ENCODE results near the gene MTUS2.

Gene MTUS2

GRCh38 chr13:29304148-29304547, 484.0 kb downstream of the MTUS2 start:
- no peak for TF ChIP-seq CTCF (IDR thresholded peaks at IDR 0.05; ENCODE audit: low read depth, low read length, poor library complexity, severe bottlenecking)
- TF ChIP-seq EZH2phosphoT487 (IDR thresholded peaks at IDR 0.05; ENCODE audit: borderline replicate concordance, low read length) = no peak
- H3K9me3 ChIP-seq (ENCODE audit: control insufficient read depth, insufficient read depth, low read length) = no peaks in the 10 kb centered on the region

GRCh38 chr13:29310806-29311205, 490.7 kb downstream of the MTUS2 start:
- TF ChIP-seq CTCF (IDR thresholded peaks at IDR 0.05; ENCODE audit: low read depth, low read length, poor library complexity, severe bottlenecking) = no peak
- TF ChIP-seq EZH2phosphoT487 (IDR thresholded peaks at IDR 0.05; ENCODE audit: borderline replicate concordance, low read length) = no peak
- no peaks in the 10 kb centered on the region for H3K9me3 ChIP-seq (ENCODE audit: control insufficient read depth, insufficient read depth, low read length)
- H4K20me1 ChIP-seq (ENCODE audit: control insufficient read depth, insufficient read depth, low read depth, low read length) = no peaks in the 10 kb centered on the region
- no peak overlapping the region for H3K4me3 ChIP-seq (ENCODE audit: low read length)
- no peaks in the 10 kb centered on the region for H3K79me2 ChIP-seq (ENCODE audit: control insufficient read depth, low read length)
- H3K4me2 ChIP-seq (ENCODE audit: low read length) = no peak overlapping the region
- no peaks in the 10 kb centered on the region for H3F3A ChIP-seq (ENCODE audit: control insufficient read depth, insufficient read depth)
- H3K27ac ChIP-seq (ENCODE audit: low read depth, low read length) = no peak overlapping the region
- no peaks in the 10 kb centered on the region for H3K4me1 ChIP-seq (ENCODE audit: control insufficient read depth, low read length)
- no peaks in the 10 kb centered on the region for H3K36me3 ChIP-seq (ENCODE audit: control insufficient read depth, low read length)
- H3K9me2 ChIP-seq (replicated peaks; ENCODE audit: control insufficient read depth, low read length) = no peaks in the 10 kb centered on the region
- no peaks in the 10 kb centered on the region for H3K27me3 ChIP-seq (ENCODE audit: control insufficient read depth, low read length)

More at GRCh38 chr13:29304148-29304547, 484.0 kb downstream of the MTUS2 start:
- H3F3A ChIP-seq (ENCODE audit: control insufficient read depth, insufficient read depth) = no peaks in the 10 kb centered on the region
- H3K36me3 ChIP-seq (ENCODE audit: control insufficient read depth, low read length) = no peaks in the 10 kb centered on the region
- H3K4me3 ChIP-seq (ENCODE audit: low read length) = no peak overlapping the region
- no peak overlapping the region for H3K27ac ChIP-seq (ENCODE audit: low read depth, low read length)
- no peaks in the 10 kb centered on the region for H4K20me1 ChIP-seq (ENCODE audit: control insufficient read depth, insufficient read depth, low read depth, low read length)
- no peaks in the 10 kb centered on the region for H3K79me2 ChIP-seq (ENCODE audit: control insufficient read depth, low read length)
- H3K9me2 ChIP-seq (replicated peaks; ENCODE audit: control insufficient read depth, low read length) = no peaks in the 10 kb centered on the region
- H3K4me1 ChIP-seq (ENCODE audit: control insufficient read depth, low read length) = no peaks in the 10 kb centered on the region
- no peak overlapping the region for H3K4me2 ChIP-seq (ENCODE audit: low read length)
- no peaks in the 10 kb centered on the region for H3K27me3 ChIP-seq (ENCODE audit: control insufficient read depth, low read length)

- H3K4me1 ChIP-seq (ENCODE audit: control insufficient read depth, low read length) = no peaks in the 10 kb centered on the region
- H3K4me3 ChIP-seq (ENCODE audit: low read length) = no peak overlapping the region
- no peaks in the 10 kb centered on the region for H3K9me2 ChIP-seq (replicated peaks; ENCODE audit: control insufficient read depth, low read length)
- H3K27ac ChIP-seq (ENCODE audit: low read depth, low read length) = no peak overlapping the region
- no peaks in the 10 kb centered on the region for H4K20me1 ChIP-seq (ENCODE audit: control insufficient read depth, insufficient read depth, low read depth, low read length)
- H3F3A ChIP-seq (ENCODE audit: control insufficient read depth, insufficient read depth) = no peaks in the 10 kb centered on the region
- H3K27me3 ChIP-seq (ENCODE audit: control insufficient read depth, low read length) = no peaks in the 10 kb centered on the region
- no peaks in the 10 kb centered on the region for H3K36me3 ChIP-seq (ENCODE audit: control insufficient read depth, low read length)
- TF ChIP-seq EZH2phosphoT487 (IDR thresholded peaks at IDR 0.05; ENCODE audit: borderline replicate concordance, low read length) (no peak), CTCF (IDR thresholded peaks at IDR 0.05; ENCODE audit: low read depth, low read length, poor library complexity, severe bottlenecking) (no peak)
- H3K4me2 ChIP-seq (ENCODE audit: low read length) = no peak overlapping the region
- no peaks in the 10 kb centered on the region for H3K79me2 ChIP-seq (ENCODE audit: control insufficient read depth, low read length)
- H3K9me3 ChIP-seq (ENCODE audit: control insufficient read depth, insufficient read depth, low read length) = no peaks in the 10 kb centered on the region
Measured at GRCh38 chr13:29315847-29316246, 495.7 kb downstream of the MTUS2 start.

GRCh38 chr13:29317828-29318227, 497.7 kb downstream of the MTUS2 start:
- H3K9me3 ChIP-seq (ENCODE audit: control insufficient read depth, insufficient read depth, low read length) = no peaks in the 10 kb centered on the region
- H3K79me2 ChIP-seq (ENCODE audit: control insufficient read depth, low read length) = no peaks in the 10 kb centered on the region
- H3K4me1 ChIP-seq (ENCODE audit: control insufficient read depth, low read length) = no peaks in the 10 kb centered on the region
- no peaks in the 10 kb centered on the region for H3K9me2 ChIP-seq (replicated peaks; ENCODE audit: control insufficient read depth, low read length)
- no peaks in the 10 kb centered on the region for H3F3A ChIP-seq (ENCODE audit: control insufficient read depth, insufficient read depth)
- H3K4me2 ChIP-seq (ENCODE audit: low read length) = no peak overlapping the region
- H3K4me3 ChIP-seq (ENCODE audit: low read length) = no peak overlapping the region
- no peak for TF ChIP-seq CTCF (IDR thresholded peaks at IDR 0.05; ENCODE audit: low read depth, low read length, poor library complexity, severe bottlenecking)
- TF ChIP-seq EZH2phosphoT487 (IDR thresholded peaks at IDR 0.05; ENCODE audit: borderline replicate concordance, low read length) = no peak
- no peaks in the 10 kb centered on the region for H4K20me1 ChIP-seq (ENCODE audit: control insufficient read depth, insufficient read depth, low read depth, low read length)
- H3K27me3 ChIP-seq (ENCODE audit: control insufficient read depth, low read length) = no peaks in the 10 kb centered on the region
- no peaks in the 10 kb centered on the region for H3K36me3 ChIP-seq (ENCODE audit: control insufficient read depth, low read length)
- no peak overlapping the region for H3K27ac ChIP-seq (ENCODE audit: low read depth, low read length)

Measured in DOHH2 (cell line).